Measurements from ENCODE around the gene SZT2.

GRCh38 chr1:43366601-43367025 is 23.1 kb upstream of the SZT2 start:
- TF ChIP-seq GATA2 (IDR thresholded peaks at IDR 0.05; ENCODE audit: low read depth, low read length) (no peak), GATA3 (IDR thresholded peaks at IDR 0.05; ENCODE audit: low read depth, low read length) (no peak)
